ENCODE measurements around the gene VEPH1.
A peak's percentile ranks its signal among the peaks of the same experiment; 100 is the strongest.

The VEPH1 gene

DNA sequence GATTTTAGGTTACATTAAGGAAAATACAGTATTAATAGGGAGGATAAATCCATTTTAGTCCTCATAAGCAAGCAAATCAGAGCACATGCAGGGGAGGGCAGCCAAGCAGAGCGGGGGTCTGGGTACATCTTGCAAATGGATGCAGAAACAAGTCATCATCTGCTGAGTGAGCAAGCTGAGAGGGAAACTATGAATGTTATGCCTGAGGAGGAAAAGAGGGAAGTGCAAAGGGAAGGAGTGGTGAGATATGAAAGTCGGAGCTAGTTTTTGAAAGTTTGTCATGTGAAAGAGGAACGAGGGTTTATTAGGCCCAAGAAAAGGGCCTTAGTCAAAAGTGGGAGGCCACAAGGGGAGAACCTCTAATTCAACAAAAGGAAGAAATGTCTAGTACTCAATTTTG is 51.1 kb downstream of the VEPH1 start:
- Histone ChIP-seq H3K27ac (ENCODE audit: low read length) (no peak overlapping the region), H3K79me2 (ENCODE audit: low read length) (no peaks in the 10 kb centered on the region), H3K27me3 (ENCODE audit: low read depth, low read length) (no peaks in the 10 kb centered on the region), H3K36me3 (replicated peaks; ENCODE audit: low read depth, low read length) (no peaks in the 10 kb centered on the region), H4K20me1 (ENCODE audit: insufficient read depth, low read length) (no peaks in the 10 kb centered on the region), H3K4me2 (ENCODE audit: low read length) (peak overlapping the region; percentile 38), H3K4me3 (ENCODE audit: low read length) (no peak overlapping the region), H3K9me3 (ENCODE audit: insufficient read depth, low read length) (no peaks in the 10 kb centered on the region), H3K9ac (ENCODE audit: low read length) (no peak overlapping the region), H3K4me1 (ENCODE audit: low read length) (peaks cover 17% of the 10 kb centered on the region), H2AFZ (ENCODE audit: low read depth, low read length) (no peak overlapping the region)
- TF ChIP-seq, protein P1, sequence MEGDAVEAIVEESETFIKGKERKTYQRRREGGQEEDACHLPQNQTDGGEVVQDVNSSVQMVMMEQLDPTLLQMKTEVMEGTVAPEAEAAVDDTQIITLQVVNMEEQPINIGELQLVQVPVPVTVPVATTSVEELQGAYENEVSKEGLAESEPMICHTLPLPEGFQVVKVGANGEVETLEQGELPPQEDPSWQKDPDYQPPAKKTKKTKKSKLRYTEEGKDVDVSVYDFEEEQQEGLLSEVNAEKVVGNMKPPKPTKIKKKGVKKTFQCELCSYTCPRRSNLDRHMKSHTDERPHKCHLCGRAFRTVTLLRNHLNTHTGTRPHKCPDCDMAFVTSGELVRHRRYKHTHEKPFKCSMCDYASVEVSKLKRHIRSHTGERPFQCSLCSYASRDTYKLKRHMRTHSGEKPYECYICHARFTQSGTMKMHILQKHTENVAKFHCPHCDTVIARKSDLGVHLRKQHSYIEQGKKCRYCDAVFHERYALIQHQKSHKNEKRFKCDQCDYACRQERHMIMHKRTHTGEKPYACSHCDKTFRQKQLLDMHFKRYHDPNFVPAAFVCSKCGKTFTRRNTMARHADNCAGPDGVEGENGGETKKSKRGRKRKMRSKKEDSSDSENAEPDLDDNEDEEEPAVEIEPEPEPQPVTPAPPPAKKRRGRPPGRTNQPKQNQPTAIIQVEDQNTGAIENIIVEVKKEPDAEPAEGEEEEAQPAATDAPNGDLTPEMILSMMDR (IDR thresholded peaks at IDR 0.05; ENCODE audit: low read depth, low read length): no peak
- TF ChIP-seq EZH2phosphoT487 (IDR thresholded peaks at IDR 0.05; ENCODE audit: low read depth): no peak

DNA sequence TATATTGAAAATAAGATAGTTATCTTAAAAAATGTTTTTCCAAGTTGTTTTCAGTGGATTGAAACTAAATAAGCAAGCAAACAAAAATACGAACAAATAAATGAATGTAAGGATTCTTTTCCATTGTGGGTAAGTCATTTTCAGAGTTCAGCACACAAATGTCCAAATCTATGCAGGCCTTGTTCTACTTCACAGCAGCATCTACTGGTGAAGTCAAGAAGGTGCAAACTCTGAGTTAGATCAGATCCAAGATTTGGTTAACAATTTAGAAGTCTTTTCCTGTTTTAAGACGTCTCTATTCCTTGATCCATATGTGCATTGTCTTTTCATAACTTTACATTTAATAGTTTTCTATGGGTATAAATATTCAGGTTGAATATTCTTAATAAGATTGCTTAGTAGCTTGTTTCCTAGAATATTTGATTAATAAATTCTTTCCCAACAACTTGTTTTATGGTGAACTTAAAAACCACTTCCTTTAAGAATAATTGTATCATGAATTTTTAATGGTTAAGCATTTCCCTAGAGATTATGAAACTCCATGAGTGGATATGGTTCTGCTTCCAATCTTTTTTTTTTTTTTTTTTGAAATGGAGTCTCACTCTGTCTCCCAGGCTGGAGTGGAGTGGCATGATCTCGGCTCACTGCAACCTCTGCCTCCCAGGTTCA is 56.1 kb downstream of the VEPH1 start:
- Histone ChIP-seq H3K4me3 (ENCODE audit: low read length) (no peak overlapping the region), H3K9me3 (ENCODE audit: insufficient read depth, low read length) (no peaks in the 10 kb centered on the region), H3K4me1 (ENCODE audit: low read length) (peaks cover 8% of the 10 kb centered on the region), H3K79me2 (ENCODE audit: low read length) (no peaks in the 10 kb centered on the region), H4K20me1 (ENCODE audit: insufficient read depth, low read length) (no peaks in the 10 kb centered on the region), H3K9ac (ENCODE audit: low read length) (no peak overlapping the region), H2AFZ (ENCODE audit: low read depth, low read length) (no peak overlapping the region), H3K36me3 (replicated peaks; ENCODE audit: low read depth, low read length) (no peaks in the 10 kb centered on the region), H3K4me2 (ENCODE audit: low read length) (no peak overlapping the region), H3K27me3 (ENCODE audit: low read depth, low read length) (no peaks in the 10 kb centered on the region), H3K27ac (ENCODE audit: low read length) (no peak overlapping the region)
- TF ChIP-seq, protein P1 (IDR thresholded peaks at IDR 0.05; ENCODE audit: low read depth, low read length): peak; percentile 73
- TF ChIP-seq EZH2phosphoT487 (IDR thresholded peaks at IDR 0.05; ENCODE audit: low read depth): no peak

DNA sequence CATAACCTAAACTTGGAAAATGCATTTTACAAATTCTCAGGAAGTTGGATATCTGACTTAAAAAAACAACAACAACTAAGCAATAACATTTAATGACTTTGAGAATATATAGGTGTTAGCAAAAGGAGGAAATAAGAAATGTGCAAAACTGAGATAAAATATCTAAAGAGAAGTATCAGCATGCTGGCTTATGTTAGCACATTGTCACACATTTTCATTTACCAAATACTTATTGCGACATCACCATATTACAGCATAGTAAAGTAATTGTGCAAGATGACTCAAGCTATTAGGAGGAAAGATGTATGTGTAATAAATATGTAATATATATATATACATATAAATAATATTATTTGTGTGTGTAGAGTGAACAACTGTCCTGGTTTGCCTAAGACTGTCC is 57.4 kb downstream of the VEPH1 start:
- Histone ChIP-seq H2AFZ (ENCODE audit: low read depth, low read length) (no peak overlapping the region), H3K79me2 (ENCODE audit: low read length) (no peaks in the 10 kb centered on the region), H3K4me2 (ENCODE audit: low read length) (no peak overlapping the region), H3K36me3 (replicated peaks; ENCODE audit: low read depth, low read length) (no peaks in the 10 kb centered on the region), H3K4me3 (ENCODE audit: low read length) (no peak overlapping the region), H3K9me3 (ENCODE audit: insufficient read depth, low read length) (no peaks in the 10 kb centered on the region), H3K4me1 (ENCODE audit: low read length) (no peaks in the 10 kb centered on the region), H3K27me3 (ENCODE audit: low read depth, low read length) (no peaks in the 10 kb centered on the region), H4K20me1 (ENCODE audit: insufficient read depth, low read length) (no peaks in the 10 kb centered on the region), H3K27ac (ENCODE audit: low read length) (no peak overlapping the region), H3K9ac (ENCODE audit: low read length) (no peak overlapping the region)
- no peak for TF ChIP-seq EZH2phosphoT487 (IDR thresholded peaks at IDR 0.05; ENCODE audit: low read depth)
- TF ChIP-seq, protein P1 (IDR thresholded peaks at IDR 0.05; ENCODE audit: low read depth, low read length): no peak

DNA sequence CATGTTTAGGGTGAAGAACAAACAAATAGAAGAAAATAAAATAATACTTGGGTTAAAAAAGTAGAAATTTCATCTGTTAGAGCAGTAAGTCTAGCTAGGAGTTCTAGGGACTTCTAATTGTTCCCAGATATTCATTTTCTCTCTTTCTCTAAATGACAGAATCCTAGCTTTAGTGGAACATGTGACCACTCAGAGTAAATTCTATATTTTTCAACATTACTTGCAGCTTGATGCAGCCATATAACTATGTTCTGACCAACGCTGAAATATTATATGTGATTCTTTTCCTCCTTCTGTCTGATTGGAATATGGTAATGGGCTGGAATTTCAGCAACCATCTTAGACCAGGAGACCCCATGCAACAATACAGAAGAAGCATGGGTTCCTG is 58.4 kb downstream of the VEPH1 start:
- Histone ChIP-seq H3K79me2 (ENCODE audit: low read length) (no peaks in the 10 kb centered on the region), H2AFZ (ENCODE audit: low read depth, low read length) (no peak overlapping the region), H3K27ac (ENCODE audit: low read length) (no peak overlapping the region), H3K36me3 (replicated peaks; ENCODE audit: low read depth, low read length) (no peaks in the 10 kb centered on the region), H3K4me3 (ENCODE audit: low read length) (no peak overlapping the region), H4K20me1 (ENCODE audit: insufficient read depth, low read length) (no peaks in the 10 kb centered on the region), H3K4me2 (ENCODE audit: low read length) (no peak overlapping the region), H3K9ac (ENCODE audit: low read length) (no peak overlapping the region), H3K27me3 (ENCODE audit: low read depth, low read length) (no peaks in the 10 kb centered on the region), H3K4me1 (ENCODE audit: low read length) (no peaks in the 10 kb centered on the region), H3K9me3 (ENCODE audit: insufficient read depth, low read length) (no peaks in the 10 kb centered on the region)
- TF ChIP-seq EZH2phosphoT487 (IDR thresholded peaks at IDR 0.05; ENCODE audit: low read depth): no peak
- TF ChIP-seq, protein P1 (IDR thresholded peaks at IDR 0.05; ENCODE audit: low read depth, low read length): no peak
